NCI-H774 (cell line): ENCODE data around the gene ALDH7A1.

Experiments used
- DNase-seq: peaks from one replicate; lab custom pipeline; 2025; lab: John Stamatoyannopoulos, UW

ALDH7A1 gene

GRCh38 chr5:126508962-126509279 is 86.1 kb downstream of the ALDH7A1 start:
- no peak for DNase-seq

DNA sequence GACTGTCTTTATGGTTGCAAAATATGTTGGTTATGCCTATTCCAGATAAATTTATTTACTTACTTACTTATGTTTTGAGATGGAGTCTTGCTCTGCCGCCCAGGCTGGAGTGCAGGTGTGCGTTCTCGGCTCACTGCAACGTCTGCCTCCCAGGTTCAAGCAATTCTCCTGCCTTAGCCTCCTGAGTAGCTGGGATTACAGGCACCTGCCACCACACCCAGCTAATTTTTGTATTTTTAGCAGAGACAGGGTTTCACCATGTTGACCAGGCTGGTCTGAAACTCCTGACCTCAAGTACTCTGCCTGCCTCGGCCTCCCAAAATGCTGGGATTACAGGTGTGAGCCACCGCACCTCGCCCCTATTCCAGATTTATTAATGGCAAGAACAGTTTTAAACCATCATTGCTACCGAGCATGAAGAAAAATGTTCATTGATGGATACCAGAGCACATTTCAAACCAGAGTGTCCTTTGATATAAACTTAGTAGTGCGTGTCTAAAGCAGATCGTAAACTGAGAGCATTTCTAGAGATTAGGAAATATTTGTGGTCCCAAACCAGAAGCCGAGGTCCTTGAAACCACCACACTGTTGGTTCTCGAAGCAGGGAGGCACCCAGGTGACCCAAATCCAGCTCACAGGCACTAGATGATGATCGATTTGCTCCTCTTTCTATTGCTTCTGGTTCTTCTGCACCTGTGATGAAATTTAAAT is 86.6 kb downstream of the ALDH7A1 start:
- no peak for DNase-seq

DNA sequence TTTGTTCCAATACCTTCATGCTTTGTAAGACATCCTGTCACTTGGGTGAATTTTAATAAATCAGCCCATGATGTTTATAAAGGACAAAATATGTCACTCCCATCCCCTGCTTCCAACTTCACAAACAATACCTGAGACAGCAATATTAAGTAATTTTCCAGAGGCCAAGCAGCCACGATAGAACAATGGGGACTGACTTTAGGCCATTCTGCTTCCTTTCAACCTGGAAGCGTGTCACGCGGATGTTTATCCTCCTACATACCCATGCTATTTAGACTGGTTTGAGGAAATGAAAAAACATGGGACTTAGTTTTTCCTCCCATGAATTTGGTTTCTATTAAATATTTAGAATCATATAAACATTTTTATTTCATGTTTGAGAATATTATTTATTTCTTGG is 88.9 kb downstream of the ALDH7A1 start:
- DNase-seq = no peak

GRCh38 chr5:126503602-126504104 is 91.4 kb downstream of the ALDH7A1 start:
- no peak for DNase-seq

GRCh38 chr5:126501448-126501847 is 93.6 kb downstream of the ALDH7A1 start:
- DNase-seq = no peak

GRCh38 chr5:126499853-126500342 is 95.1 kb downstream of the ALDH7A1 start:
- DNase-seq = no peak

DNA sequence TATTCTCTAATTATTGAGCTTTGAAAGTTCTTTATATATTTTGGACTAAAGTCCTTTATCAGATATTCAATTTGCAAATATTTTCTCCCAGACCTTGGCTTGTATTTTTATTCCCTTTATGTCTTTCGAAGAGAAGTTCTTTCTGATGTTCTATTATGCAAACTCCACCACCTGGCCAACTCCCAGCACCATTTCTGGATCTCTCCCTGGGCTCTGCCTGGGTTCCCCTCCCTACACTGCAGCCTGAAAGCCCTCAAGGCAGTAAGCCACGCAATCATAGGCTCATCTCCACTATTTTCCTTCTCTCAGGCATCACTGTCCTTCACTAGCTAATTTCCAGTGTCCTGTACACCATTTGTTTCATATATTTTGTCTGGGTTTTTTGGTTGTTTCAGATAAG is 95.7 kb downstream of the ALDH7A1 start:
- no peak for DNase-seq

DNA sequence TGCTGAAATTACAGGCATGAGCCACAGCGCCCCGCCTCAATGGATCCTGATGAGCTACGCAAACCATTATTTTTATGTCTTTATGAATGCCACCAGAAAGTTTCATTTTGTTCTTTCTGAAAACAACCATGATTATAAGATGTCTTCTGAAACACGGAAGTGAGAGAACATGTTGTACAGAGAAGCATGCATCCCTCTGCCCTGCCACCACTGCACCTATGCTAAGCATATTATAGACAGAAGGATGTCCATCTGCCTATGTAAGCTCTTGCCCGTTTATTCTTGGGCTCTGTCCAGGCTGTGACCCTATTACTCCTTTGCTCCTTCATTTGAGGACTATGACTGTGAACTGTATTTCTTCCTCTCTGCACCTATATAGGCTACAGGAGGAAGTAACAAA is 97.5 kb downstream of the ALDH7A1 start:
- DNase-seq = no peak

- no peak for DNase-seq
Measured at GRCh38 chr5:126494393-126494792, 100.6 kb downstream of the ALDH7A1 start.

- DNase-seq = no peak
Measured at GRCh38 chr5:126492939-126493338, 102.1 kb downstream of the ALDH7A1 start.

GRCh38 chr5:126490167-126490940 is 104.7 kb downstream of the ALDH7A1 start:
- DNase-seq = no peak

DNA sequence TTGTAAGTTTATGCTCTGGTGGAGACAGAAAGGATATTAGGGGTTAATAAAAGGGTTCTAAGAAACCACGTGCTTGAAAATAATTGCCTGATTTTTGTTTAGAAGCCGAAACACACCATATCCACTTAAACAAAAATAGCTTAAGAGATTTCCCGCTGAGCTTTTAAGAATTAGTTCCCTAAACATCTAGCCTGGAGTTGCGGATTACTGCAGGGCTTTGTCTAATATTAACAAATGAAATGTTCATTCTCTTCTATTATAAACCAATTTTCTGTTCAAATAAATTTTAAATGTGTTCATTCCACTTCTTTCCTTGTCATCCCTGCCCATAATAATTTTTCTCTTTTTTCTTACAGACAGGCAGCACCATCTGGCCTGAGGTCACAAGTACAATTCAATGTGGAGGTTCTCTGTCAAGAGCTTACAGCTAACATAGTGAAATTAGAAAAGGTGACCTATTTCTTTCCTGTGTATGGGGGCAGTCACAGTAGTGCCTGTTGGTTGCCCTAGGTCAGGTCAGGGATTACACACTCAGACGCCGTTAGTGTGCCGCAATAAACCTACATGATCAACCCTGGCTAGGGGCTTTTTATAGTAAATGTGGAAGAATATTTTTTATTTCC is 106.5 kb downstream of the ALDH7A1 start:
- DNase-seq = no peak

- no peak for DNase-seq
Measured at GRCh38 chr5:126487596-126487995, 107.4 kb downstream of the ALDH7A1 start.

GRCh38 chr5:126486332-126486731 is 108.7 kb downstream of the ALDH7A1 start:
- DNase-seq = no peak

GRCh38 chr5:126484253-126484652 is 110.8 kb downstream of the ALDH7A1 start:
- DNase-seq = no peak

- no peak for DNase-seq
Measured at GRCh38 chr5:126483156-126483555, 111.9 kb downstream of the ALDH7A1 start.

DNA sequence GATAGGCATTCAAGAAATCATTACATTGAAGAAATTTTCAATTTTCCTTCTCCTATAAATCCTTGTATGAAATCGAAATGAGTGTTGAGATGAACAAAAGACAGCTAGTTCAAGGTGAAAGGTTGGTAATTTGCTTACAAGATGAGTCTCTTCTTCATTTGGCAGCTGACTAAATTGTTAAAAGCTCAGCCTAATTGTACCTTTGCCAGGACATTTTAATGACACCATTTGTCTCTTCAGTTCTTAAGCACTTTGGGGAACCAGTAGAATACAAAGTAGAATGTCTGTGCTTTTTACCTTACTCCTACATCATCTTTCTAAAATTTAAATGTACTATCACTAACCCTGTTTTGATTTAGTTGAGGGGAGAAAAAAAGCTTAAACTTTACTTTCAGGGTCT is 112.4 kb downstream of the ALDH7A1 start:
- no peak for DNase-seq

DNA sequence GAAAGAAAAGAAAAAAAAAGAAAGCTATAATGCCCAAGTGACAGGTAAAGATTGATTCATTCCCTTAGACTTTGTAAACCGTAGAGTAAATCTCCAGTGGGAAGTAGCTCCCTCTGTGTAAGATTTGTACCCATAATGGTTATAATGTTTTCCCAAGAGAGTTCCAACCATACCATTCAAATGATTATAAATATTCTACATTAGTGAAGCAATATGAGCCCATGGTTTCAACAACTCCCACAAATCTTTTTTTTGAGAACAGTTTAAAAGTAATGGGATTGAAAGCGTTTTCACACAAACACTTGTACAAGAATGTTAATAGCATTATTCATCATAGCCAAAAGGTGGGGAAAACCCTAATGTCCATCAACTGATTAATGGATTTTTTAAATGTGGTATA is 113.8 kb downstream of the ALDH7A1 start:
- DNase-seq = no peak
